GM13977 (cell line): Measurements from ENCODE around the gene DNAJC3.
A peak's percentile ranks its signal among the peaks of the same experiment; 100 is the strongest.

ENCODE experiments used
- DNase-seq: peaks from one replicate; pipeline ENCODE4 v3.0.0; 2012; ENCODE audit warnings: low spot score
- in situ Hi-C: fragments of 300-500 bp; cut with MboI; formaldehyde crosslinking; loops from one replicate; pipeline ENCODE4 v1.12.0; 2022; ENCODE audit warnings: low sequenced_read_pairs, low pct_unique_long_range_greater_than_20kb, mixed read lengths, inconsistent platforms; ENCODE audit not compliant: unreplicated experiment
- TF ChIP-seq, protein P1 (sequence below): IDR thresholded peaks from 2 replicates; pipeline ENCODE4 v1.5.1; 2012; ENCODE audit warnings: mild to moderate bottlenecking, control low read depth; ENCODE audit not compliant: insufficient read depth; ENCODE audit errors: extremely low read depth, missing control alignments

DNAJC3 gene

GRCh38 chr13:95833126-95833525 lies 156.2 kb downstream of the DNAJC3 start:
- in situ Hi-C loops, result loop anchor here (25.0 kb wide), 2 partner anchors 221 to 296 kb away; no protein-coding TSS in a partner anchor
- no peak for DNase-seq
- TF ChIP-seq, protein P1, sequence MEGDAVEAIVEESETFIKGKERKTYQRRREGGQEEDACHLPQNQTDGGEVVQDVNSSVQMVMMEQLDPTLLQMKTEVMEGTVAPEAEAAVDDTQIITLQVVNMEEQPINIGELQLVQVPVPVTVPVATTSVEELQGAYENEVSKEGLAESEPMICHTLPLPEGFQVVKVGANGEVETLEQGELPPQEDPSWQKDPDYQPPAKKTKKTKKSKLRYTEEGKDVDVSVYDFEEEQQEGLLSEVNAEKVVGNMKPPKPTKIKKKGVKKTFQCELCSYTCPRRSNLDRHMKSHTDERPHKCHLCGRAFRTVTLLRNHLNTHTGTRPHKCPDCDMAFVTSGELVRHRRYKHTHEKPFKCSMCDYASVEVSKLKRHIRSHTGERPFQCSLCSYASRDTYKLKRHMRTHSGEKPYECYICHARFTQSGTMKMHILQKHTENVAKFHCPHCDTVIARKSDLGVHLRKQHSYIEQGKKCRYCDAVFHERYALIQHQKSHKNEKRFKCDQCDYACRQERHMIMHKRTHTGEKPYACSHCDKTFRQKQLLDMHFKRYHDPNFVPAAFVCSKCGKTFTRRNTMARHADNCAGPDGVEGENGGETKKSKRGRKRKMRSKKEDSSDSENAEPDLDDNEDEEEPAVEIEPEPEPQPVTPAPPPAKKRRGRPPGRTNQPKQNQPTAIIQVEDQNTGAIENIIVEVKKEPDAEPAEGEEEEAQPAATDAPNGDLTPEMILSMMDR, result no peak

DNA sequence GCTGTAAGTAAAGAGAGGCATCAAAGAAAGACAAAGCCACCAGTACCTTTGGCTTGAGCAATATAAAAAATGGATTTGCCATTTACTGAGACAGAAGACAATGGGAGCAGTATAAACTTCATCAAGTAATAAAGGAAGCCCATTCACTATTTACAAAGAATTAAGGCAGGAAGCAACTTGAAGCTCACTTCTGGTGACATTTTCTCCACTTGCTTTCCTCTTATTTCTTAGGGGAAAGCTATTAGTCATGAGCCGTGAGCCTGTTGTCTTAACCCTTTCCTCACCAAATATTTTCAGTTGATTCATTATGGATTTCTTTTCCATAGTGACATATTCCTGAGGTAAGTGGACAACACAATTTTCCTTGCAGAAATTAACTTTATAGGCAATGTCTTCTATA lies 156.8 kb downstream of the DNAJC3 start:
- TF ChIP-seq, protein P1, result no peak
- in situ Hi-C loops, result loop anchor here (25.0 kb wide), 2 partner anchors 221 to 296 kb away; no protein-coding TSS in a partner anchor
- no peak for DNase-seq

- TF ChIP-seq, protein P1, result peak; percentile 83
- in situ Hi-C loops, result loop anchor here (25.0 kb wide), 2 partner anchors 222 to 297 kb away; no protein-coding TSS in a partner anchor
- DNase-seq, result peak; percentile 51
These were observed 157.3 kb downstream of the DNAJC3 start for GRCh38 chr13:95834134-95834765.

DNA sequence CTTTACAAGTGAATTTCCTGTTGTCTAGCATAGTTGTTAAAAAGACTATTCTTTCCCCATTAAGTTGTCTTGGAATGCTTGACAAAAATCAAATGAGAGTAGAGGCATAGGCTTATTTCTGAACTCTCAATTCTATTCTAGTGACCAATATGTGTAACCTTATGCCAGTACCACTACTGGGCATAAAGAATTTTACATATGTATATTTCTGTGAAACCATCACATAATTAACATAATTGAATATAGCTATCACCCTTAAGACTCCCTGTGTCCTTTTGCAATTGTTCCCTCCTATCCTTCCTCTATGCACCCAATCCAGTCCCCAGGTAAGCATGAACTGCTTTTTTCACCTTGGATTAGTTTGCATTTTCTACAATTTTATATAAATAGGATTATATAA lies 165.0 kb downstream of the DNAJC3 start:
- no peak for DNase-seq
- in situ Hi-C loops, result loop anchor here (25.0 kb wide), 2 partner anchors 230 to 305 kb away; no protein-coding TSS in a partner anchor
- TF ChIP-seq, protein P1, result no peak

GRCh38 chr13:95842898-95843297 lies 166.0 kb downstream of the DNAJC3 start:
- in situ Hi-C loops, result loop anchor here (25.0 kb wide), 2 partner anchors 231 to 306 kb away; no protein-coding TSS in a partner anchor
- DNase-seq, result no peak

More at GRCh38 chr13:95842898-95843297, 166.0 kb downstream of the DNAJC3 start:
- TF ChIP-seq, protein P1, result no peak
